Measurements from ENCODE around the gene KCTD17. TPM values are rescaled to one million over a fixed set of nuclear protein-coding genes. Genes with fewer than 3 reads are reported as not detected.

KCTD17 gene
- total RNA-seq, 6 experiments from 2014 or later = 2.0 to 9.7 (median 4.4) TPM

- TF ChIP-seq POLR2A (IDR thresholded peaks at IDR 0.05) = no peak
- TF ChIP-seq CTCF (IDR thresholded peaks at IDR 0.05) = no peak
- no peaks in the 10 kb centered on the region for H3K9me3 ChIP-seq
- no peaks in the 10 kb centered on the region for H3K27me3 ChIP-seq
- H3K27ac ChIP-seq = peak overlapping the region in 2 of 3 donors; percentile 50 to 73
- H3K4me3 ChIP-seq = no peak overlapping the region
- peaks cover 0 to 81% (median 33%) of the 10 kb centered on the region in 4 donors for H3K4me1 ChIP-seq
- peaks cover 0 to 9% (median 4%) of the 10 kb centered on the region in 4 donors for H3K36me3 ChIP-seq
- DNase-seq (peak in 1 of 3 donors; percentile 49), ATAC-seq (no peak)
- intact Hi-C loops (cut with DNase I) = no loop called here
- WGBS (ENCODE audit: insufficient coverage, low coverage, low lambda C conversion rate, missing lambda C conversion rate) = 38% methylated on average over 1 of the region's 4 CpGs
These were observed 37.1 kb upstream of the KCTD17 start for GRCh38 chr22:37014415-37014806.

DNA sequence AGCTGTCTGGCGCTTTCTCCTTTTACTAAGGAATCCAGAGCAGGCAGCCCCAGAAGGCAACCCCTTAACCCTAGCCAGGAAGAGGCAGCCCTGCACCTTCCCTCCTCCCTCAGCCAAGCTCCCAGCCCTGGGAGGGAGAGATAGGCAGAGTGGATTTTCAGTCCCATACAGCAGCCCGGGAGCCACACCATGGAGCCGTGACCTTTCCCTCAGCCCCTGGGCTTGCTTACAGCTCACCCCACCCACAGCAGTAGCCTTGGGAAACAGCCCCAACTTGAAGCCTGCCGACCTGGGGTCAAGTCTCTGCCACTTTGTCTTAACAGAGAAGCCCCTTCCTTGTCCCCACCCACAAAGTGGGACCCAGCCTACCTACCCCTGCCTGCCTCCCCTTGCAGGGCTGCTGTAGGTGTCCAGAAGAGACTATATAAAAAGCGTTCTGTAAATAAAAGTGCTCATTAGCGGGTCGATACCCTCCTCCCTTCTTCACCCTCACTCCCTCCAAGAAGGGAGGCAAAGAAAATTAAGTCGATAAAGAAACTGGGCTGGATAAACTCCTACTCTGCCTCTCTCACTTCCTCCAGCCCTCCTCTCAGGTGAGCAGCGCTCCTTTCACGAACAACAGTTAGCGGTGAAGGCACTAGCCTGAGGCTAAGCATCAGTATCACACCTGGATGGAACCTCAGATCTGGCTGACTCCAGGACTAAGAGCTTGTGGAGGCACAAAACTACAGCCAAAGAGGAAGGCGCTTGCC lies 36.5 kb upstream of the KCTD17 start:
- Histone ChIP-seq H3K36me3 (peaks cover 0 to 9% (median 4%) of the 10 kb centered on the region in 4 donors), H3K9me3 (no peaks in the 10 kb centered on the region), H3K4me3 (no peak overlapping the region), H3K27me3 (no peaks in the 10 kb centered on the region), H3K4me1 (peaks cover 0 to 80% (median 33%) of the 10 kb centered on the region in 4 donors), H3K27ac (peak overlapping the region in 2 of 3 donors; percentile 50 to 73)
- intact Hi-C loops (cut with DNase I) = no loop called here
- DNase-seq (peak in 2 of 3 donors; percentile 48 to 50), ATAC-seq (no peak)
- WGBS (ENCODE audit: insufficient coverage, low coverage, low lambda C conversion rate, missing lambda C conversion rate) = 50% methylated on average over 7 of the region's 12 CpGs
- TF ChIP-seq CTCF (IDR thresholded peaks at IDR 0.05) (no peak), POLR2A (IDR thresholded peaks at IDR 0.05) (no peak)

DNA sequence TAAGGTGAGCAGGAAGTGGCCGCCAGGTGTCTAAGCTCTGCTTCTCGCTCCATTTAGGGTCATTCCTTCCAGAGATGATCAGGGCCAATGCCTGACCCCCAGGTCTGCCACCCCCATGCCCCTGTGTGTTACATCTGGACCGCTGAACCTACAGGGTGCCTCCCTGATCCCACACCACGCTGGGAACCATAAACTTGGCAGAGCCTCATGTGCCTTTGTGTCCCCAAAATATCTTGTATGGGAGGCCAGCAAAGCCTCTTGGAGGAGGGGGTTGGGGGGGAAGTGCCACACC lies 36.0 kb upstream of the KCTD17 start:
- H3K27ac ChIP-seq = peak overlapping the region in 2 of 3 donors; percentile 50 to 73
- intact Hi-C loops (cut with DNase I) = no loop called here
- WGBS (ENCODE audit: insufficient coverage, low coverage, low lambda C conversion rate, missing lambda C conversion rate) = no CpG with 5 or more reads among the region's 4 CpGs
- TF ChIP-seq POLR2A (IDR thresholded peaks at IDR 0.05) = no peak
- TF ChIP-seq CTCF (IDR thresholded peaks at IDR 0.05) = no peak
- peaks cover 0 to 9% (median 4%) of the 10 kb centered on the region in 4 donors for H3K36me3 ChIP-seq
- ATAC-seq (no peak), DNase-seq (peak in 1 of 3 donors; percentile 47)
- H3K27me3 ChIP-seq = no peaks in the 10 kb centered on the region
- no peaks in the 10 kb centered on the region for H3K9me3 ChIP-seq
- peaks cover 0 to 76% (median 33%) of the 10 kb centered on the region in 4 donors for H3K4me1 ChIP-seq
- no peak overlapping the region for H3K4me3 ChIP-seq

GRCh38 chr22:37016134-37016910 lies 35.2 kb upstream of the KCTD17 start:
- no peak for ATAC-seq
- DNase-seq = no peak
- Histone ChIP-seq H3K27ac (peak overlapping the region in 2 of 3 donors; percentile 50 to 95), H3K4me3 (peak overlapping the region in 1 of 3 donors; percentile 100), H3K36me3 (peaks cover 0 to 9% (median 4%) of the 10 kb centered on the region in 4 donors), H3K9me3 (no peaks in the 10 kb centered on the region), H3K27me3 (no peaks in the 10 kb centered on the region), H3K4me1 (peaks cover 0 to 76% (median 35%) of the 10 kb centered on the region in 4 donors)
- intact Hi-C loops (cut with DNase I) = no loop called here
- 59% methylated on average over 8 of the region's 14 CpGs for WGBS (ENCODE audit: insufficient coverage, low coverage, low lambda C conversion rate, missing lambda C conversion rate)
- TF ChIP-seq CTCF (IDR thresholded peaks at IDR 0.05) (no peak), POLR2A (IDR thresholded peaks at IDR 0.05) (no peak)
